Suprapubic skin (tissue), 3 donors: ENCODE data around the gene MMAB.

Experiments used
- POLR2AphosphoS5 ChIP-seq, 3 donors: sonication (generic); formaldehyde crosslinking; IDR thresholded peaks; one replicate each; pipeline ENCODE4 v1.6.1; 2017; ENCODE audit warnings: antibody characterized with exemption in 3 of 3
- TF ChIP-seq, protein P1 (sequence below), 2 donors: fragments of 200-600 bp in 1 of 2; fragments of 450-650 bp in 1 of 2; sonication (generic) in 1 of 2; IDR thresholded peaks; one replicate each; pipeline ENCODE4 v1.5.1; 2016 to 2019; ENCODE audit warnings: antibody characterized with exemption in 2 of 2, mild to moderate bottlenecking in 1 of 2, moderate library complexity in 1 of 2

DNA sequence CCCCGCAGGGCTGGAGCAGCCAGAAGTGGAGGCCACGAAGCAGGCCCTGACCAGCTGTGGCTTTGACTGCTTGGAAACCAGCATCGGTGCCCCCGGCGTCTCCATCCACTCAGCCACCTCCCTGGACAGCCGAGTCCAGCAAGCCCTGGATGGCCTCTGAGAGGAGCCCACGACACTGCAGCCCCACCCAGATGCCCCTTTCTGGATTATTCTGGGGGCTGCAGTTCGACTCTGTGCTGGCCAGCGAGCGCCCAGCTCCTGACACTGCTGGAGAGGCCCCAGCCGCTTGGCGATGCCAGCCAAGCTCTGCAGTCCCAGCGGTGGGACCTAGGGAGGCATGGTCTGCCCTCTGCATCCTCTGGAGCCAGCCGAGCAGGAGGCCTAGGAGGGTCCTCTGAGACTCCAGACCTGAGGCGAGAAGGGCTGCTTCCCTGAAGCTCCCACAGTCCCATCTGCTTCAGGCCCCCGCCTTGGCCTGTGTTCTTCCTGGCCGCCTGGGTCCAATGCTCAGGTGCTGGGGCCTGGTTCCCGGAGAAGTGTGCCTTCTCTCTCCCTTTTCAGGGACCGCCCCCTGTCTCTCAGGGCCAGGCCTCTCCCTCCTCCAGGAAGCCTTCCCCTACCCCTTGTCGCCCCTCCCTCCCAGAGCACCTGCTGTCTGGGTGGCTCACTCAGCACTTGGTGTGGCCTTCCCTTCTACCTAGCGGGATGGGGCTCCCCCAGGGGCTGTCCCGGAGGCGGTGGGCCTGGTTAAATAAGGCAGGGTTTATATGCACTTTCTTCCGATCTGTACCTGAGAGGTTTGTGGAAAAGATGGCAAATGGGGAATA, 23.3 kb upstream of the MMAB start:
- TF ChIP-seq, protein P1, sequence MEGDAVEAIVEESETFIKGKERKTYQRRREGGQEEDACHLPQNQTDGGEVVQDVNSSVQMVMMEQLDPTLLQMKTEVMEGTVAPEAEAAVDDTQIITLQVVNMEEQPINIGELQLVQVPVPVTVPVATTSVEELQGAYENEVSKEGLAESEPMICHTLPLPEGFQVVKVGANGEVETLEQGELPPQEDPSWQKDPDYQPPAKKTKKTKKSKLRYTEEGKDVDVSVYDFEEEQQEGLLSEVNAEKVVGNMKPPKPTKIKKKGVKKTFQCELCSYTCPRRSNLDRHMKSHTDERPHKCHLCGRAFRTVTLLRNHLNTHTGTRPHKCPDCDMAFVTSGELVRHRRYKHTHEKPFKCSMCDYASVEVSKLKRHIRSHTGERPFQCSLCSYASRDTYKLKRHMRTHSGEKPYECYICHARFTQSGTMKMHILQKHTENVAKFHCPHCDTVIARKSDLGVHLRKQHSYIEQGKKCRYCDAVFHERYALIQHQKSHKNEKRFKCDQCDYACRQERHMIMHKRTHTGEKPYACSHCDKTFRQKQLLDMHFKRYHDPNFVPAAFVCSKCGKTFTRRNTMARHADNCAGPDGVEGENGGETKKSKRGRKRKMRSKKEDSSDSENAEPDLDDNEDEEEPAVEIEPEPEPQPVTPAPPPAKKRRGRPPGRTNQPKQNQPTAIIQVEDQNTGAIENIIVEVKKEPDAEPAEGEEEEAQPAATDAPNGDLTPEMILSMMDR (IDR thresholded peaks at IDR 0.05) = no peak
- TF ChIP-seq POLR2AphosphoS5 (IDR thresholded peaks at IDR 0.05) = no peak
